HG03175 (cell line): ENCODE results near the gene HAGH.

ENCODE experiments used
- ATAC-seq: cut with Tn5 transposase; IDR thresholded peaks from one replicate; pipeline ENCODE4 v1.9.1; 2021; ENCODE audit warnings: mild to moderate bottlenecking, moderate library complexity; ENCODE audit not compliant: unreplicated experiment

The HAGH gene

DNA sequence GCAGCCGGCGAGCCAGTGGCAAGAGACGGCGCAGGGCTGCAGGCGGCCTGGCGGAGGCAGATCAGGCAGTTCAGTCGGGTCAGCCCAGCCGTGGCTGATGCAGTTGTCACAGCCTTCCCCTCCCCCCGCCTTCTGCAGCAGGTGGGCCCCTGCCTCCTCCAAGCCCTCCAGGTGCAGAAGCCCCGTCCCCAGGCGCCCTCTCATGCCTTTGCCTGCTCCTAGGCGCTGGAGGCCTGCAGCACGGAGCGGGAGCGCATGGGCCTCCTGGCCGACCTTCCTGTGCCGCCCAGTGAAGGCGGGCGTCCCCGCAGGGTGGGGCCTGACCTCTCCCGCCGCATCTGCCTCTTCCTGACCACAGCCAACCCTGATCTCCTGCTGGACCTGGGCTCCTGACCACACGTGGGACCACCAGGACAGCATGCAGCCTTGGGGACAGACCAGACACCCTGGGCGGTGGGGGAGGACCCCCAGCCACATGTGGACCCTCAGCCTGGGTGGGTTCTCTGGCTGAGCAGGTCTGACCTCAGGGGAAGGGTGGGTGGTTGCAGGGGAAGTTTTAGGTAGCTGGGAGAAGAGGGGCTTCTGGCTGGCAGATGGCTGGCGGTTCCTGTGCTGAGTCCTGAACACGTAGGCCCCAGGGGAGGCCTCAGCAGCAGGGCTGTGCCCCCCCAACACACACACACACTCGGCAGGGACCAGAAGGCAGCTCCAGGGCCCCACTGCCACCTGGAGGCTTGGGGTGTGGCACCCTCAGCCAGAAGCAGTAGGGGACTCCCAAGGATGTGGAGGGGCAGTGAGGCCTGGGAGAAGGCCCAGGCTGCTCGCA lies 50.6 kb downstream of the HAGH start:
- ATAC-seq: no peak

DNA sequence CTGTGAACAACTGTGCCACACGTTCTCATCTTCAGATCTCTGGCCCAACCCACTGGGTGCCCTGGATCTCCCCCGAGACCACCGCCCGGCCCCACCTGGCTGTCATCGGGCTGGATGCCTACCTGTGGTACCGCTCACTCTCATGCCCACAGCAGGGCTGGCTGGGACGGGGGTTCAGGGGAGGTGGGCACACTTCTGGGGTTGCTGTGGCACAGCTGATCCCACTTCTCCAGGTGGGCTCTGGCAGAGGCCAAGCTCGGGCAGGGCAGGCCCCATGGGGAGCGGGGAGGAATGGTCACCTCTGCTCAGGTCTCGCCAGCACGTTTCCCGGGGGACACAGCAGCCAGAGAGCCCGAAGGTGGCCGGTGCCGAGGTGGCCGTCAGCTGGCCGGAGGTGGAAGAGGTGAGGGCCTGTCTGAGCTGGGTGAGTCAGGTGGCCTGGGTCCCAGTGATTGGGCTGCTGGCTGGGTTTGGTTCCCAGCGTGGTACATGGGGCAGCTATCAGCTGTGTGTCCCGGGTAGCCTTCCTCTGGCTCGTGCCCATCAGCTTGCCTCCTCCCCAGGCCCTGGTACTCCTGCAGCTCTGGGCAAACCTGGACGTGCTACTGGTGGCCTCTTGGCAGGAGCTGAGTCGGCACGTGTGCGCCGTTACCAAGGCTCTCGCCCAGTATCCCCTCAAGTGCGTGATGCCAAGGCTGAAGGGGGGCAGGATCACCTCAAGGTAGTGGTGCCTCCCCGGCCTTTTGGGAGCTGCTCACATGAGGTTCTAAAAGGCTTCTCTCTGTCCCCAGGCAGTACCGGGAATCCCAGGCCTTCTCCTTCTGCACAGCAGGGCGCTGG lies 51.4 kb downstream of the HAGH start:
- ATAC-seq: no peak

DNA sequence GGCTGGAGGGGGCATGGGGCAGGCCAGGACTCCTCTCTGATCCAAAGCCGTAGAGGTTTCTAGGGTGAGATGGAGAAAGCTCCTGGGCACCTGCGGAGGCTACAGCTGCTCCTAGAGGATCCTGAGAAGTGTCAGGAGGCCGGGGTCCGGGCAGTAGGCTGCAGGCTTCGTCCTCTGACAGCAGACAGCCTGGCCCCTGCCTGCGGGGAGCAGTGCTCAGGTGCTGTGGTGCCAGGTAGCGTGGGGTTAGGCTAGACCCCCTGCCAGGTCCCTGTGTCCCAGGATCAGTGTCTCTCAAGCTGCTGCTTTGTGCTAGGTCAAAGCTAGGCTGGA lies 52.2 kb downstream of the HAGH start:
- no peak for ATAC-seq

DNA sequence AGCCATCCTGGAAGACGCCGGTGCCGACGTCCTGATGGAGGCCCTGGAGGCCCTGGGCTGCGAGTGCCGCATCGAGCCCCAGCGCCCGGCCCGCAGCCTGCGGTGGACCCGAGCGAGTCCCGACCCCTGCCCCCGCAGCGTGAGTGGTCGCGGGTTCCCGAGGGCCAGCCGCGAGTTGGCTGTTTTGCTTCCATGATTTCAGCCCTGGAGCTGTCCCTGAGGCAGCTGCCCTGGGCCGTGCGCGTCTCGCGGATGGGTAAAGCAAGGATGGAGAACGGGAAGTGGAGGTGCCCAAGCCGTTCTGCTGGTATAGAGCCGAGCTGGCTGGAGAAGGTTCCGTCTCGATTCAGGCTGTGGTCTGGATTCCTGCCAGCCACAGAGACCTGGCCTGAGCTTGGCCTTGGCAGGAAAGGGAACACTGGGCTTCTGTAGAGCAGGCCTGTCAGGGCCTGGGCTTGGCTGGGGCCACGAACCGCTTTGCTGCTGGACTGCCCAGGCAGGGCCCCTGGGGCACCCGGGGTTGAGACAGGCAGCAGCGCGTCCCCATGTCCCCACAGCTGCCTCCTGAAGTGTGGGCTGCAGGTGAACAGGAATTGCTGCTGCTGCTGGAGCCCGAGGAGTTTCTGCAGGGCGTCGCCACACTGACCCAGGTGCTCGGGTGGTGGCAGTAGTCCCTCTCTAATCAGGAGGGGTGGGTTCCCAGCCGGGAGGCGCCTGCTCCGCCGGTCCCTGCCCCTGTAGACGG lies 52.8 kb downstream of the HAGH start:
- no peak for ATAC-seq

DNA sequence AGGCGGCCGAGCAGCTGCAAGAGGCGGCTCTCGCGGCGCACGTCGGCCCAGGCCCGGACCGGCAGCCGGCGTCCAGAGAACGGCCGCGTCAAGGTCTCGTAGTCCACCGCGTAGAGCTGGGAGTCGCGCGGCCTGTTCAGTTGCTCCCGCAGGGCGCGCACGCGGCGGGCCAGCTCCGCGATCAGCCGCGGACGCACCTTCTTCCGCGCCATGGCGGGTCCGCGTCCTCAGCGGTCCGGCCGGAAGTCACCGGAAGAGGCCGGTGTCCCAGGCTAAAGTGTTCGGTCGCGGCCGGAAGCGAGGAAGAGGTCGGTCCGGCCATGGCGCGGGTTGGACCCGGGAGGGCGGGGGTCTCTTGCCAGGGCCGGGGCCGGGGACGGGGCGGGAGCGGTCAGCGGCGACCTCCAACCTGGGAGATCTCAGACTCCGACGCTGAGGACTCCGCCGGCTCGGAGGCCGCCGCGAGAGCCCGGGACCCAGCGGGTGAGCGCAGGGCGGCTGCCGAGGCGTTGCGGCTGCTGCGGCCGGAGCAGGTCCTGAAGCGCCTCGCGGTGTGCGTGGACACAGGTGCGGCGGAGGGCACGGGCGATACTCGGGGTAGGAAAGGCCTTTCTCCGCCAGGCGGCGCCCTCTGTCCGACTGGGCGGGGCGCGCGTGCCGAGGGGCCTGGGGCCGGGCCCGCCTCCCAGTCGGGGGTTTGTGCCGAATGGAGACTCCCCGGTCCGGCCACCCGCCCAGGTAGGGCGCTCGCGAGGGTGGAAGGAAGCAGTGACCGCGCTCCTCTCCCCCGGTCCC lies 53.5 kb downstream of the HAGH start, which contains the start of gene MRPS34:
Gene MRPS34, minus strand, starts transcription at position 227 of the 795 bp plus-strand sequence. Its CDS starts 15 bp downstream, at position 212.
- ATAC-seq: peak; percentile 54

DNA sequence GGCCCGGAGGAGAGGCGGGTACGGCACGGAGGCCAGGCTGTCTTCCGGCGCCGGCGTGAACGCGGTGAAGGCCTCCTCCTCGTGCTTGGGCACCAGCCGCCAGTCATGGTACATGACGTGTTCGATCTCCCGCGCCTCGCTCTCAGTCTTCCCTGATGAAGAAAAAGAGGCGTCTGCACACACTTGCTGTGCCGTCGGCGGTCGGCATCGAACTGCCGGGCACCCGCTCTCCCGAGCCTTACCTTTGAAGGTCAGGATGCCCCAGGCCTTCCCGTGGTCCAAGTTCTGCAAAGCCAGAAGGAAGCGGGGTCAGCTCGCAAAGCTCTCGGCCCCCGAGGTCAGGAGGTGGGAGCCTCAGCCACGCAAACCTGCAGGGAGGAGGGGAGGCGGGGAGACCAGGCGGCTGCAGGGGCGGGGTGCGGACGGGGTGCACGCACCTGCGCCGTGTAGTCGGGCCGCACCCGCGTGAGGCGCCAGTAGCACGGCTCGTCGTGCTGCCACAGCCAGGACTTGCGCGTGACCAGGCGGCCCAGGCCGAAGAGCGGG lies 54.2 kb downstream of the HAGH start, which contains the start of gene EME2:
Gene EME2, plus strand, starts transcription at position 449 of the 546 bp plus-strand sequence. CDS start 418 bp downstream, outside the sequence.
- ATAC-seq: no peak

DNA sequence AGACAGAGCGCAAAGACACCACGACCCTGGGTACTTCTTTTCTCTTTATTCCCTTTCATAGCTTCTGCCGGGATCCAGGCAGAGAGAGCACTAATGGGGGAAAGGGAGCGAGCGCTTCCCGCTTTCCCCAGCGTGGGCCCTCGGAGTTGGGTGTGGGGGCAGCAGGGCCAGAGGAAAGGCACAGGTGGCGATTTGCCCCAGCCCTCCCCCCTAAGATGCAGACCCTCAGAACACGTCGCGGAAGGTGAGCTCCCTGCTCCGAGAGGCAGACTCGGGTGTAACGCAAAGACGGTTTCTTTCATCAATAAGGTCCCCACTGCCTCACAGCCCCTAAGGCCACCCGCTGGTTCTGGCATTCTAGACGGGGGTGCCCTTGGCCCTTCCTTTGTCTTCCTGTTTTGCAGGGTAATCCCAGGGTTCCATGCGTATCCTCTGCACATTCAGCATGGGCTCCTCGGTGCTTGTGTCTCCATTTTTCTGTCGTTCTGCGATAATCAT lies 54.7 kb downstream of the HAGH start:
- no peak for ATAC-seq

DNA sequence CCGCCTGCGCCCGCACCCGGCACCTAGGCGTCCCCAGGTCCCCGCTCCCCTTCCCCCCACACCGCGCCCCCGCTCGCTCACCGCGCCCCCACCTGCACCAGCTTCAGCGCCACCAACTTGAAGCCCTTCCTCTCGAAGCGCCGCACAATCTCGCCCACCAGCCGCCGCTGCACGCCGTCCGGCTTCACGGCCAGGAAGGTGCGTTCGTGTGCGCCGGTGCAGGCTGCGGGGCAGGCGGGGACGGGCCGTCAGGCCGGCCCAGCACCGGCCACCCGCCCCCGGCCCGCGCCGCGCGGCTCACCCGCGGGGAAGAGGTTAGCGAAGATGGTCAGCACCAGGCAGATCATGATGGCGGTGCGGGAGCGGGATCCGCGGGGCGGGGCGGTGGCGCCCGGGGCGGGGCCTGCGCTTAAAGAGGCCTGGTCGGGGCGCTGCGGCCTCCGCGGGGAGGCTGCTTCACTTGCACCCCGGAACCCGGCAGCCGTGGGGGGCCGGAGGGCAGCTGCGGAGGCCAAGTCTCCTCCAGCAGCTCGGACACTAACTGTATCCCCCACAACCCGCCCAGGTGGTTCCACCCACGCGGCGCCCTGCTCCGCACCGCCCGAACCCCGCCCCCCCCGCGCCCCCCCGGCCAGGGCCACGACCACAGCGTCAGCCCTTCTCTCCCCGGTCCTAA lies 55.3 kb downstream of the HAGH start, which contains the start of gene NME3:
Gene NME3, minus strand, starts transcription at position 356 of the 676 bp plus-strand sequence. Its CDS starts 9 bp downstream, at position 347.
- no peak for ATAC-seq

DNA sequence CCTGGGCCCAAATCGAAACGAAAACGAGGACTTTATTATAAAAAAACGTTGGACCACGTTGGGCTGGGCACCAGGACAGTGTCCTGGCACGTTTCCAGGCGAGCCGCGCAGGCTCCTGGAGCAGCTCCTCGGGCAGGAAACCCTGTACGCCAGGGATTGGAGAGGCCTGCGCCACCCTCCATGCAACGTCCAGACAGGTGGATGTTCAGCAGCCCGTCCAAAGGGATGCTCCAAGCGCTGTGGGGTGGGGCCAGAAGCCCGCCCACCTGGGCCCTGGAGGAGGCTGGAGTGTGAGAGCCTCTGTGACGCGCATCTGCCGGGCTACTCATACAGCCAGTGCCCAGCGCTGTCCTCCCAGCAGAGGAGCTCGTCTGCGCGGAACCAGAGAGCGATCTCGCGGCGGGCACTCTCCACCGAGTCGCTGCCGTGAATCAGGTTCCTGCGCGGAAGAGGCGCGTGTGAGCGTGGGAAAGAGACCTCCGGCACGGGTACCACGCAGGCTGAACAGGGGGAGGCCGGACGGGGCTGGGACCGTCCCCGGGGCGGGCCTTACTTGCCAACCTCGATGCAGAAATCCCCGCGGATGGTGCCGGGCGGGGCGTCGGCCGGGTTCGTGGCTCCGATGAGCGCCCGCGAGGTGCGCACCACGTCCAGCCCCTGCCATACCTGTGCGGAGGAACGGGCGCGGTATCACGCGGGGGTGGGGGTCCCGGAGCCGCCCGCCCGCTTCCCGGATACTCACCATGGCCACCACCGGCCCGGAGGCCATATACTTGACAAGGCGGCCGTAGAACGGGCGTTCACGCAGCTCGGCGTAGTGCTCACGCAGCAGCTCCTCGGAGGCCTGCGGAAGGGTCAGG lies 56.1 kb downstream of the HAGH start:
- no peak for ATAC-seq

DNA sequence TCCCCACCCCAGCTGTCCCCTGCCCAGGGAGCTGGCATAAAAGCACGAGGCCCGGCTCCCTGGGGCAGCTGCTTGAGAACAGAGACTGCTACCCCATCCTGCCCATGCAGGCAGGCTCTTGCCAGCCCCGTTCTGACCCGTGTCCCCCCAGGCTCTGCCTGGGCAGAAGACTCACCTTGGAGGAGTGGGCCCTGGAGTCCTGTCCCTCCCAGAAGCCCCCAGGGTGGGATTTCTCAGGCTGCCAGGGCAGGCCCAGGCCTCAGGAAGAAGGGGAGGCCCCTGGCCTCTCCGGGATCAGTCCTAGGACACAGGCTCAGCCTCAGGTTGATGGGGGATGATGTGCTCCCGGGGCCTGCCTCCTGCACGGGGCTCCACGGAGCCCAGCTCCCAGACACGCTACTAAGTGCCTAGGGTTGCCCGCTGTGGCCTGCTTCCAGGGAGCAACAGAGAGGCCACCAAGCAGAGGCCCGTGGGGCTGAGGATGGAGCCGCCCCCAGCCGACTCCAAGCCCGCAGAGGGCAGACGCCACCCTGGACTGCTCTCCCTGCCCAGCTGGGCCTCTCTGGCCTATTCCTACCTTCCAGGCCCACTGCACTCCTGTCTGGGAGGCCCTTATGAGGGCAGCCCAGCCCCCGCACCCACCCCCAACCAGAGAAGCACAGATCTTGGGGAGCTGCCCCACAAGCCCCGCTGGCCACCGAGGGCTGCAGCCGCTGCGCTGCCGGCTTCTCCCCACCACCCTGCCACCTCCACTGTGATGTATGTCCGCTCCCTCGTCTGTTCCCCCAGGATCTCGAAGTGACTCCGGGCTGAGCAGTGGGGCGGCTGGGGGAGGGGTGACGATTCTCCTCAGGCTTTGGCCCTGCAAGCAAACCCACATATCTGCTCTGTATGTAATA lies 57.0 kb downstream of the HAGH start:
- ATAC-seq: no peak

DNA sequence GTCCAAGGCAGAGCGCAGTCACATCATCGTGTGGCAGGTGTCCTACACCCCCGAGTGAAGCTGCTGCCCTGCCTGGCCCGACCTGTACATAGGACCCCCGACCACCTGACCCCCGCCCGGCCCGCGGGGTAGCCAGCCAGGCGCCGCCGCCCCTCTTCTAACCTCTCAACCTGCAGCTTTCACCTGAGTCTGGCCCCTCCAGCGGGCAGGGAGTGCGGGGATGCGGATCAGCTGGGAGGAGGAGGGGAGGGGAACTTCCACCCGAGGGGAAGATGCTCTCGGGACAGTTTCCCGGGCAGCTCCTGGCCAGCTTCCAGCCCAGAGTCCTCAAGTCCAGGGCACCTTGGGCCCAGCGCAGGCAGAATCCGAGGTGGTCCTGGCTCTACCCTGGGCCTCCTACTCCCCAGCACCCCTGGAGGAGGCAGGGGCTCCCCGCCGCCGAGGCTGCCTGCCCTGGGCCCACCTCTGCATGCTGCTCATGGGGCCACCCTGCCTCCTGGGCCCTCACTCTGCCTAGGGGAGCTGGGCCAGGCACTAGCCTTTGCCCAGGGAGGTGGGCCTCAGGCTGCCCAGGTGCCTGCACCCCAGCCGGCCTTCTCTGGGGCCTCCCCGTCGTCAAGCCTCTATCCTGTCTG lies 57.7 kb downstream of the HAGH start:
- no peak for ATAC-seq

DNA sequence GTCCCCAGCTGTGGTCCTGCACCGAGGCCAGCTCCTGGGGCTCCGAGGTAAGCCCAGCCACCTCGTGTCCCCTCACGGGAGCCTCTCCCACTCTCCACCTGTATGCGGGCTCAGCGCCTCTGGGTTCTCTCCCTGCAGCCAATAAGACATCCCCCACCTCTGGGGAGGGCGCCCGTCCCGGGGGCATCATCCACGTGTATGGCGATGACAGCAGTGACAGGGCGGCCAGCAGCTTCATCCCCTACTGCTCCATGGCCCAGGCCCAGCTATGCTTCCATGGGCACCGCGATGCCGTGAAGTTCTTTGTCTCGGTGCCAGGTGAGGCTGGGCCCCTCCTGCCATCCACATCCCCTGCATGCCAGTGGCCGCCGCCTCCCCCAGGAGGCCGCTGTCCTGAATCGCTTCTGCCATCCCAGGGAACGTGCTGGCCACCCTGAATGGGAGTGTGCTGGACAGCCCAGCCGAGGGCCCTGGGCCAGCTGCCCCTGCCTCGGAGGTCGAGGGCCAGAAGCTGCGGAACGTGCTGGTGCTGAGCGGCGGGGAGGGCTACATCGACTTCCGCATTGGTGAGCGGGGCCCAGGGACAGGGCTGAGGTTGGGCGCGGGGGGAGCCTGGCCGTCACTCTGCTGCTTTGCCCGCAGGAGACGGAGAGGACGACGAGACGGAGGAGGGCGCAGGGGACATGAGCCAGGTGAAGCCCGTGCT lies 58.4 kb downstream of the HAGH start:
- no peak for ATAC-seq

DNA sequence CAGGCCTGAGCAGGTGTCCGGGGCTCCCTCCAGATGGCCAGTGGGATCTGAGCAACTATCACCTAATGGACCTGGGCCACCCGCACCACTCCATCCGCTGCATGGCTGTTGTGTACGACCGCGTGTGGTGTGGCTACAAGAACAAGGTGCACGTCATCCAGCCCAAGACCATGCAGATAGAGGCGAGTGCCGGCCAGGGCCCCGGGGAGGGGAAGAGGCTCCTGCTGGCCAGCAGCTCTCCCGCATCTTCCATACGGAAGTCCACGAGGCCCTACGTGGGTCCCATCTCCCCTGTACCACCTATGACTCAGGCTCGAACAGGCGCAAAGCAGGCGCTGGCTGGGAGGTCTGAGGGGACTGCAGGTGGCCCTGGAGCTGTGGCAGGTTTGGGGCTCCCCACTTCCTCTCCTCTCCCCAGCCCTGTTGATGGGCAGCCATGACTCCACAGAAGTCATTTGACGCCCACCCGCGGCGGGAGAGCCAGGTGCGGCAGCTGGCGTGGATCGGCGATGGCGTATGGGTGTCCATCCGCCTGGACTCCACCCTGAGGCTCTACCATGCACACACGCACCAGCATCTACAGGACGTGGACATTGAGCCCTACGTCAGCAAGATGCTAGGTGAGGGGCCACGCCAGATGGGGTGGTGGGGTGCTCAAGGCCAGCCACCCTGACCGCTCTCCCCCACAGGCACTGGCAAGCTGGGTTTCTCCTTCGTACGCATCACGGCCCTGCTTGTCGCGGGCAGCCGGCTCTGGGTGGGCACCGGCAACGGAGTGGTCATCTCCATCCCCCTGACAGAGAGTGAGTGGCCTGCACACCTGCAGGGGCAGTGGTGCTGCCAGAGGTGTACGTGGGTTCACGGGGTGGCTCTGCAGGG lies 59.3 kb downstream of the HAGH start:
- no peak for ATAC-seq

DNA sequence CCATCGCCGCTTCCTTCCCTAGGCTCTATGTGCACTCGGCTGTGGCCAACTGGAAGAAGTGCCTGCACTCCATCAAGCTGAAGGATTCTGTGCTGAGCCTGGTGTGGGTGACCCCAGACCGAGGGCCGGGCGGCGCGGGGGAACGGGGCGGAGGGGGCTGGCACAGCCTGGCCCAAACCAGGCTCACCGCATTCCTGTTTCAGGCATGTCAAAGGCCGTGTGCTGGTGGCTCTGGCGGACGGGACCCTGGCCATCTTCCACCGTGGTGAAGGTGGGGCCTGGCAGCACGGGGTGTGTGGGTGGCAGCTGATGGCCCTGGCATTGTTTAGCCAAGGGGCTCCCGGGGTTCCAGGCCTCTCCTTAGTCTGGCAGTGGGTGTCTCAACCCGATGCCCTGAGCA lies 59.9 kb downstream of the HAGH start:
- ATAC-seq: no peak

DNA sequence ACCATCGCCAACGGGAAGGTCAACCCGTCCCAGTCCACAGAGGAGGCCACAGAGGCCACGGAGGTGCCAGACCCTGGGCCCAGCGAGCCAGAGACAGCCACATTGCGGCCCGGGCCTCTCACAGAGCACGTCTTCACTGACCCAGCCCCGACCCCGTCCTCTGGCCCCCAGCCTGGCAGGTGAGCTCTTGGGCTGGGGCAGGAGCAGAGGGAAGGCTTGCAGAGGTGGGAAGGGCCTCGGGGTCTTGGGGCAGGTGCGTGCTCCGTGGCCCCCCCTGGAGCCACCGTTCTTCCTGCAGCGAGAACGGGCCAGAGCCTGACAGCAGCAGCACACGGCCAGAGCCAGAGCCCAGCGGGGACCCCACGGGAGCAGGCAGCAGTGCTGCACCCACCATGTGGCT lies 60.4 kb downstream of the HAGH start:
- no peak for ATAC-seq
